NCI-H146 treated with DMSO at 0.1 percent for 48 hours (cell line): Measurements from ENCODE around the gene ZCCHC13.
A peak's percentile ranks its signal among the peaks of the same experiment; 100 is the strongest.
"Not testable (repeated sequence)": the region's sequence is repeated elsewhere in the genome, so short reads cannot be mapped to it uniquely, and the experiment has no call there.

ENCODE experiments used
- DNase-seq: peaks from one replicate; lab custom pipeline; 2025; ENCODE audit not compliant: unreplicated experiment; lab: John Stamatoyannopoulos, UW

Gene ZCCHC13

DNA sequence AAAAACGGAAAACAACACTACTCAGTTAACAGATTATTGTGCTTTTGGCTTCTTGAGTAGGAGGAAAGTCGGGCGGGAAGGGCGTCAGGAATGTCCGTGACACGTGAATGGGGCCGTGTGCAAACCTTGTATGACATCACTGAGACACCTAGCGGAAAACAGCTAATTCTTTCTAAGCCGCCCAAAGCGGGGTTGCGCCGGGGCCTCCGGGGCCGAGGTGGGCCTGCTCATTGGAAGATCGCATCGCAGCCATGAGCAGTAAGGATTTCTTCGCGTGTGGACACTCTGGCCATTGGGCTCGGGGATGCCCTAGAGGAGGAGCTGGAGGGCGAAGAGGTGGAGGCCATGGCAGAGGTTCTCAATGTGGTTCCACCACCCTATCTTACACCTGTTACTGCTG lies at the start of gene ZCCHC13:
TSS of gene ZCCHC13 (plus strand) at position 165 of the 400 bp plus-strand sequence. CDS start at position 252, 87 bp downstream.
- no peak for DNase-seq

DNA sequence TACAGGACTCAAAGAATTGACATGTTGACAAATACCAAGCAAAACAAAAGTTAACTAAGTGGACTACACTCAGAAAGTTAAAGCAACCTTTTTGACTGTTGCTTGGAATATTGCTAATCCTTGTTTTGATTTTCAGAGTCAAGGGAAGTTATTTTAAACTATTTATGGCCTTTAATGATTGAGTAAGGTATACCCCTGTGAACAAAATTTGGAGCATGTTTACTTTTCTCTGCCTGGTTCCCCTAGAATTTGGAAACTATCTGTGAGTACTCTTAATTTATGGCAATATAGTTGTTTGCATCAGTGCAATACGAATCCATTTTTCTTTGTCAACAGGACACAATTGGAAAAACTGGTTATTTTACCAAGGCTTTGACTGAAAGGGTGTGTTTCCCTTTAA lies 45.9 kb upstream of the ZCCHC13 start:
- not testable (repeated sequence) for DNase-seq

GRCh38 chrX:74259885-74260491 lies 44.0 kb upstream of the ZCCHC13 start:
- DNase-seq: no peak

DNA sequence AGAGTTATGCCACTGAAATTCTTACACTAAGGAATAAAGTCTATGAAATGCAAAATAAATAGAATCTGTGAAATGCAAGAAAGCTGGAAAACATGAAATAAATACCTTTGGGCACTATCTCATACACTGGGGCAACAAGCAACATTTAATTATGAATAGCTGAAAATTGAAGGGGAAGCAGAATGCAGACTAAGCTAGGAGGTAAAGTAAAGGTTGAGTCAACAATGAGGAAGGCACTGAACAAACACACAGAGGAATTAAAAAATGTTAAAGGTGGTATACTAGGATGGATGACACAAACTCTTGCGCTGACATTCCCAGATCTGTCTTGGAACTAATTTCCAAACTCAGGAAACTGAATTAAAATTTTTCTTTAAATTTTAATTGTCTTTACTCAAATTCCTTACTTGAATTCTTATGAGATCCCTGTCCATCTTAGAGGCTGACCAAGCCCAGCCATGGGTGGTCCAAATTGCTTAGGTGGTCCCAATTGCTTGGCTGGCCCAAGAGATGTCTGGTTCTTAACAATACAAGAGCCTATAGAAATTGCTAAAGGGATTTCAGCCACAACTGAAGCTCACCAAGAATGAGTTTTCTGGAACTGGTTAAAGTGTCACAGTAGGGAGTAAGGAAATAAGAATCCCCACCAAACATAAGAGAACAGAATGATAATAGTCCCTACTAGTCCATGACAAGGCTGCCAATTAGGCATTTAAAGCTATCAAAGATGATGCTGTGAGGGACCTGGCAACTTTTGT lies 41.3 kb upstream of the ZCCHC13 start:
- DNase-seq: no peak

GRCh38 chrX:74270393-74270792 lies 33.6 kb upstream of the ZCCHC13 start:
- no peak for DNase-seq

DNA sequence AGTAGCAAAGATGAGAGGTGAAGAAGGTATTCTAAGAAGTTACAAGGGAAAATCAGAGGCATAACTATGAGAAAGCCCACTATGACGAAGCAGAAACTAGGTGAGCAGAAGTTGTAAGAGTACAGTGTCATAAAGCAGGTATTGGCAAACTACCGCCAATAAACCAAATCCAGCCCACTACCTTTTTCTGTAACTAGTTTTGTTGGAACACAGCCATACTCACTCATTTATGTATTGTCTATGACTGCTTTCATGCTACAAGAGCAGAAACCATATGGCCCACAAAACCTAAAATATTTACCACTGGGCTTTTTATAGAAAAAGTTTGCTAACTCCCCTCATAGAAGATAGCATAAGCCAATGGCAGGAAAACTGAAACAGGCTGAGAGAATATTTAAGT lies 31.8 kb upstream of the ZCCHC13 start:
- DNase-seq: no peak

DNA sequence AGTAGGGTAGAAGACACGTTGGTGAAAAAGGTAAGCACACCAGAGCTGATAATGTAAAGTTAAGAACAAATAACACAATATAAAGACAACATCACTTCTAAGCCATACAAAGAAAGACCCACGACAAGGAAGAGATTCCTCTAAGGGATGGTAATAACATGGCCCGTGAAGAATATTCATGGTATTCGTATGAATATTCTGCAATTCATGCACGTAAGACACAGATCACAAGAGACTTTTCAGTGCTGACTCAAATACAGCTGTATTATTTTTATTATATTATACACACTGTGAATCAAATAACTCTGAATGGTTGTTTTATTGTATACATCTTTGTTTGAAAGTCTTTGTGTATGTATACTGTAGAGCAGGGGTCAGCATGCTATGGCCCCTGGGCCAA lies 29.5 kb upstream of the ZCCHC13 start:
- DNase-seq: no peak

GRCh38 chrX:74277320-74277719 lies 26.7 kb upstream of the ZCCHC13 start:
- DNase-seq: no peak

DNA sequence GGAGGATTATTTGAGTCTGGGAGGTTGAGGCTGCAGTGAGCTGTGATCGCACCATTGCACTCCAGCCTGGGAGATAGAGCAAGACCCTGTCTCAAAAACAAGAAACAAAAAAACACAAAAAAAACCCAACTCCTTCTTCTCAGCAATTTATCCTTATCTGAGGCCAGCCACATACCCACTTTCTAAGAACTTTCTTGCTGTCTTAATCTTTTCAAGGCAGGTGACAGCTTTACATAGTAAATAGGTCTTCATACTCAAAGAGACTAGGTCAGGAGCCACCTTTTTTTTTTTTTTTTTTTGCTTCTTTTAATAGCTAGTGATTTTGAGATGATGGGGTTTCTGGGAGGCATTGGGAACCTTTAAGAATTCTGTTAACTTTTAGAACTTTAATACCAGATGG lies 26.1 kb upstream of the ZCCHC13 start:
- no peak for DNase-seq

- no peak for DNase-seq
Observed at GRCh38 chrX:74280759-74281158, 23.2 kb upstream of the ZCCHC13 start.

- DNase-seq: no peak
Observed at GRCh38 chrX:74284391-74284952, 19.5 kb upstream of the ZCCHC13 start.

DNA sequence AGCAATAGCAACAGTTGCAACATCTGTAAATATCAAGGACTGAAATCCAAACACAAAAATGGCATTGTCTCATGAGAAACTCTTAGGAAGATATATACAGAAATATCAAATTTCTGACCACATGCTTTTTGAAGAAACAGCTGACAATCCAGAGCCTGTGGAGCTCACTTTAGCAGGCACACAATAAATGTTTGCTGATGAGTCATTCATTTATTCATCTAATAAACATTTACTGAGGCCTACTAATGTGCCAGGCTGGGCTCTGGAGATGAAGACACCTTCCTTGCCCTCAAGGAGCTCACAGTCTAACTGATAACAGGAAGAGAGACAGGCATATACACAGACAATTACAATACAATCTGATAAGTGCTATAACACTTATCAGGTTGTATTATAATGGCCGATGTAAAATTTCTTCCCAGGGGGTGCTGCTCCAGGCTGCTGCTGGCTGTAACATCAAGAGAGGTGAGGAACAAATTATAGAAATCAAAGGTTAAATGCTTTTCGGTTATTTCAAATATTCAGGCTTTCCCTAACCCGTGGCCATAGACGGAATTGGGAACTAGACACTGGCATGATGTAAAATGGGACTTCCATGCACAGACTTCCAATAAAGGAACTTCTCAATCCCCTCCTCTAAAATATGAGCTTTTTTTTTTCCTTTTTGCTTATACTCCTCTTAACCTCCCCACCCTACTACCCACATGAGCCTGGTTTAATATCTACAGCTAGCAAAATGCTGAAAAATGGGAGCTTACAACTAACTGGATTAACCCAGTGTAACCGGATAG lies 16.8 kb upstream of the ZCCHC13 start:
- no peak for DNase-seq

DNA sequence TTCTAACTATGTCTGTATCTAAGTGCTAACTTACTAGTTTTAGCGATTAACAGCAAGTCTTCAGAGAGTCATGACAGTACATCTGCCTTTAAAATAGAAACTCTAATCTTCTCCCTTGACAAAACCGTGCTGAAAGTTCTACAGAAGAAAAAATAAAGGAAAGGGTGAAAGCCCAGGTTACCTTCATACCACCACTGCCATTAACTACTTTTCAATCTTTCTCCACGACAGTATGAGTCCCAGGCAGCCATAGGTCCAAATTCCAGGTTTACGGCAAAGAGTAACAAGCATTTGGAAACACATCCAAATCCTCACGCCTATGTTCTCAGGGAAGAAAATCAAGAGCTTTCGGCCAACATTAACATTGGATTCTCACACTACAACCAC lies 12.4 kb upstream of the ZCCHC13 start:
- peak; percentile 52 for DNase-seq

- peak; percentile 92 for DNase-seq
Observed at GRCh38 chrX:74291964-74292807, 11.8 kb upstream of the ZCCHC13 start.

DNA sequence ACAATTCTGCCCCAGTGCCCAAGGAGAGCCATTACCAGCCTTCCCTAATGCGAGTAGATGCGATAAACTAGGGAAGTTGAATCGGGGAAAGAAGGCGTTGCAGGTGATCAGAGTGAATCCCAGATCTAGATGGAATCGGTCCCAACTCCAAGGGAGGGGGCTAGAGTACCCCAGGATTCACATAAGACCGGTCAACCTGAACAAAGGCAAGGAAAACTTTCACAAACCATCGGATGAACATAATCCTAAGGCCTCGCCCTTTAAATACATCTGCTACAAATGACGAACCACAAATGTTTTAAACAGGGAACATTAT lies 11.2 kb upstream of the ZCCHC13 start:
- DNase-seq: no peak

DNA sequence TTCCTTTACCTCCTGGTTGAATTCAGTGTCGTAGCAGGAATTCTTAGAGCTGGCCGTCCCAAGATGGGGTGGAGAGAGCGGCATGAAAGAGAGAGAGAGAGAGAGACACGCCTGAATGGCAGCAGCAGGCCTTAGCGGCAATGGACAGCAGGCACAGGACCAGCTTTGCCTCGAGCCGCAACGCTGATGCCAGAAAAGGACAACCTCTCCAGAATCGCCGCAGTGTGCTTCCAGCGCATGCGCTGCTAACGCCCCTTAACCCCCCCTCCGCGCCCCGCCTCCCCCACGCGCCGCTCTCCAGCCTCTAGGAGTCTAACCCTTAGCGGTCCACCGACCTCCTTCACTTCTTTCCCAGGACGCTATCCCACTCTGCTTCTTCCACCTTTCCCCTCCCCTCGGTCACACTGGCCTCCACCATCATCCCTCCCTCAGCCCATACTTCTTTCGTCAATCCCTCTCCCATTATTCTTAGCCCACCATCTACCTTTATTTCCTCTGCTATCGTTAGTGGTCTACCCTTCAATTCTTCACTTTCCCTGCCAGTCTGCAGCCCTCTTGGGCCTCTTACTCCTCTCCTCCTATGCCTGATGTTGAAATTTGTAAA lies 10.5 kb upstream of the ZCCHC13 start:
- peak; percentile 68 for DNase-seq

DNA sequence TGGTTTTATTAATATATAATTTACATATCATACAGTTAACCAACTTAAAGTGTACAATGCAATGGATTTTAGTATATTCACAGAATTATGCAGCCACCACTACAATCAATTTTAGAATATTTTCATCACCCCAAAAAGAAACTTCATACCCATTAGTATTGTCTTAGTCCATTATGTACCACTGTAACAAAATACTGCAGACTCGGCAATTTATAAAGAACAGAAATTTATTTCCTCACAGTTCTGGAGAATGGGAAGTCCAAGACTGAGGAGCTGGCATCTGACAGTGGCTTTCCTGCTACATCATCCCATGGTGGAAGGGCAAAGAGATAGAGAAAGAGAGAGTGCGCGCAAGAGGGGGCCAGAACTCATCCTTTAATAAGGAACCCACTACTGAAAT lies 8.9 kb upstream of the ZCCHC13 start:
- no peak for DNase-seq

DNA sequence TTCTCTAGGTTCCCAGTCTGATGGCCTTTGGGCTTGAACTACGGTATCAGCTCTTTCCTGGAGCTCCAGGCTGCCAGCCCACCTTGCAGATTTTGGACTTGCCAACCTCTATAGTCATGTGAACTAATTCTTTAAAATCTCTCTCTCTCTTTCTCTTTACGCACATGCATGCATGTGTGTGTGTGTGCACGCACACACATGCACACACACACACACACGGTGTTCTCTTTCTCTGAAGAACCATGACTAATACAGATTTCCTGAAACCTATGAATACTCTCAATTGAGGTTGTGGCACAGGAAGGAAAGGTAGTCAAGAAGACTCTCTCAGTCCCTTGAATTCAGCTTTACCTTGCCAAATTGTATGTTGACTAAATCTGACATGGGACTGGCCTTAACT lies 6.2 kb upstream of the ZCCHC13 start:
- DNase-seq: no peak

GRCh38 chrX:74300869-74301268 lies 3.1 kb upstream of the ZCCHC13 start:
- no peak for DNase-seq

GRCh38 chrX:74318672-74319071 lies 14.7 kb downstream of the ZCCHC13 start:
- DNase-seq: no peak

- not testable (repeated sequence) for DNase-seq
Observed at GRCh38 chrX:74319321-74319720, 15.3 kb downstream of the ZCCHC13 start.
